Prostate gland (tissue), 2 donors: ENCODE measurements around the gene TIMM17B. TPM values are rescaled to one million over a fixed set of nuclear protein-coding genes. Genes with fewer than 3 reads are reported as not detected.

Experiments
- DNase-seq: peaks from one replicate; pipeline ENCODE4 v3.0.0-alpha.2; 2019; ENCODE audit warnings: low spot score
- H3K27ac ChIP-seq, 2 donors: fragments of 200-600 bp; sonication (generic); 2 replicates each; pipeline ENCODE4 v1.5.1; 2017 to 2019
- H3K27me3 ChIP-seq: fragments of 200-600 bp; sonication (generic); replicated peaks from 2 replicates; pipeline ENCODE4 v1.5.1; 2019; ENCODE audit not compliant: insufficient read depth
- H3K36me3 ChIP-seq, 2 donors: fragments of 200-600 bp; sonication (generic); 1 replicate in 1 of 2; 2 replicates in 1 of 2; pipeline versions ENCODE4 v1.5.1 to v1.8.1; 2017 to 2019
- H3K4me1 ChIP-seq: fragments of 200-600 bp; sonication (generic); replicated peaks from 2 replicates; pipeline ENCODE4 v1.5.1; 2019
- H3K4me3 ChIP-seq, 2 donors: fragments of 200-600 bp; sonication (generic); 2 replicates each; pipeline ENCODE4 v1.5.1; 2017 to 2019
- H3K9me3 ChIP-seq: fragments of 200-600 bp; sonication (generic); 2 replicates; pipeline ENCODE4 v1.5.1; 2017
- POLR2A ChIP-seq: fragments of 450-650 bp; IDR thresholded peaks from one replicate; pipeline ENCODE4 v1.6.1; 2016; ENCODE audit warnings: antibody characterized with exemption, mild to moderate bottlenecking
- POLR2AphosphoS5 ChIP-seq: sonication (generic); formaldehyde crosslinking; IDR thresholded peaks from one replicate; pipeline ENCODE4 v1.6.1; 2017; ENCODE audit warnings: antibody characterized with exemption
- WGBS: methylation state at CpG from one replicate; pipeline ENCODE4 v1.1.5; 2018; 5-methylcytosine and 5-hydroxymethylcytosine counted together
- intact Hi-C: fragments of 100-400 bp; cut with DNase I; formaldehyde crosslinking; loops from one replicate; pipeline ENCODE4 v1.14.2; 2022
- total RNA-seq, 2 donors: library from RNA; depleted of rRNA; stranded (reverse); fragments of >200 nt; gene quantifications; one replicate each; pipeline ENCODE4 v1.1.0, GENCODE V29; 2016
- TF ChIP-seq, protein P1 (sequence below), 4 experiments: fragments of 200-600 bp in 2 of 4; fragments of 450-650 bp in 2 of 4; sonication (generic) in 2 of 4; IDR thresholded peaks; 1 replicate in 3 of 4; 2 replicates in 1 of 4; pipeline ENCODE4 v1.5.1; 2016 to 2019; ENCODE audit warnings: antibody characterized with exemption in 4 of 4, mild to moderate bottlenecking in 2 of 4, moderate library complexity in 2 of 4

Gene TIMM17B
- total RNA-seq, 2 donors from 2014 or later = 58.2 to 85.8 TPM

DNA sequence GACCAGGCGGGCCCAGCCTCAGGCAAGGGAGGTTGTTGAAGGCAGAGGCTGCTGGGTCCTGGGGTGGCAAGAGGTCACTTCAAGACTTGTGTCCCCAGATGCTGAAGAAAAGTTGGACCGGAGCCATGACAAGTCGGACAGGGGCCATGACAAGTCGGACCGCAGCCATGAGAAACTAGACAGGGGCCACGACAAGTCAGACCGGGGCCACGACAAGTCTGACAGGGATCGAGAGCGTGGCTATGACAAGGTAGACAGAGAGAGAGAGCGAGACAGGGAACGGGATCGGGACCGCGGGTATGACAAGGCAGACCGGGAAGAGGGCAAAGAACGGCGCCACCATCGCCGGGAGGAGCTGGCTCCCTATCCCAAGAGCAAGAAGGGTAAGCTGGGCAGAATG is 4.6 kb upstream of the TIMM17B start:
- WGBS = 83% methylated on average over 20 of the region's 20 CpGs
- Histone ChIP-seq H3K4me1 (no peaks in the 10 kb centered on the region), H3K27me3 (no peaks in the 10 kb centered on the region), H3K27ac (no peak overlapping the region), H3K4me3 (no peak overlapping the region), H3K36me3 (no peaks in the 10 kb centered on the region), H3K9me3 (no peaks in the 10 kb centered on the region)
- TF ChIP-seq POLR2A (no peak), POLR2AphosphoS5 (no peak)
- TF ChIP-seq, protein P1, sequence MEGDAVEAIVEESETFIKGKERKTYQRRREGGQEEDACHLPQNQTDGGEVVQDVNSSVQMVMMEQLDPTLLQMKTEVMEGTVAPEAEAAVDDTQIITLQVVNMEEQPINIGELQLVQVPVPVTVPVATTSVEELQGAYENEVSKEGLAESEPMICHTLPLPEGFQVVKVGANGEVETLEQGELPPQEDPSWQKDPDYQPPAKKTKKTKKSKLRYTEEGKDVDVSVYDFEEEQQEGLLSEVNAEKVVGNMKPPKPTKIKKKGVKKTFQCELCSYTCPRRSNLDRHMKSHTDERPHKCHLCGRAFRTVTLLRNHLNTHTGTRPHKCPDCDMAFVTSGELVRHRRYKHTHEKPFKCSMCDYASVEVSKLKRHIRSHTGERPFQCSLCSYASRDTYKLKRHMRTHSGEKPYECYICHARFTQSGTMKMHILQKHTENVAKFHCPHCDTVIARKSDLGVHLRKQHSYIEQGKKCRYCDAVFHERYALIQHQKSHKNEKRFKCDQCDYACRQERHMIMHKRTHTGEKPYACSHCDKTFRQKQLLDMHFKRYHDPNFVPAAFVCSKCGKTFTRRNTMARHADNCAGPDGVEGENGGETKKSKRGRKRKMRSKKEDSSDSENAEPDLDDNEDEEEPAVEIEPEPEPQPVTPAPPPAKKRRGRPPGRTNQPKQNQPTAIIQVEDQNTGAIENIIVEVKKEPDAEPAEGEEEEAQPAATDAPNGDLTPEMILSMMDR (IDR thresholded peaks at IDR 0.05) = no peak
- intact Hi-C loops = no loop called here
- DNase-seq = no peak

DNA sequence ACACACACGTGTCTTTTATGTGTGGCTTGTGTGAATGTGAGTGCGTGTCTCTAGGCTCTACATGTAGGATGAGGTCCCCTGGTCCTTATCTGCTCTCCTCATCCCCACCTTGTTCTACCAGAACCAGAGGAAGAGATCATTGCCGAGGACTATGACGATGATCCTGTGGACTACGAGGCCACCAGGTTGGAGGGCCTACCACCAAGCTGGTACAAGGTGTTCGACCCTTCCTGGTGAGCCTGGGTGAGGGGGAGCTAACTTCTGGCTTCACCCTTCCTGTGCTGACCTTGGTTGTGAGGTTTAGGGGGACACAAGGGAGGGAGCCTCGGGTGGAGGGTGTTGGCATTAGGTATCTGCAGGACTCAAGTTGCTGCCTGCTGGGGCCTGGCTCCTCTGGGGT is 3.5 kb upstream of the TIMM17B start:
- TF ChIP-seq POLR2A (no peak), POLR2AphosphoS5 (no peak)
- TF ChIP-seq, protein P1 (IDR thresholded peaks at IDR 0.05) = no peak
- 95% methylated on average over 6 of the region's 7 CpGs for WGBS
- Histone ChIP-seq H3K9me3 (no peaks in the 10 kb centered on the region), H3K36me3 (no peaks in the 10 kb centered on the region), H3K4me1 (no peaks in the 10 kb centered on the region), H3K4me3 (no peak overlapping the region), H3K27me3 (no peaks in the 10 kb centered on the region), H3K27ac (no peak overlapping the region)
- intact Hi-C loops = no loop called here
- no peak for DNase-seq

DNA sequence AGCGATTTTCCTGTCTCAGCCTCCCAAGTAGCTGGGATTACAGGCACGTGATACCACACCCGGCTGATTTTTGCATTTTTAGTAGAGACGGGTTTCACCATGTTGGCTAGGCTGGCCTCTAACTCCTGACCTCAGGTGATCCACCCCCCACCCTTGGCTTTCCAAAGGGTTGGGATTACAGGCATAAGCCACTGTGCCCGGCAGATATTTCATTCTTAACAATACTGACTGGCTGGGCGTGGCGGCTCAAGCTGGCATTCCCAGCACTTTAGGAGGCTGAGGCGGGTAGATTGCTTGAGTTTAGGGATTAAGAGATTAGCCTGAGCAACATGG is 1.5 kb upstream of the TIMM17B start:
- Histone ChIP-seq H3K4me3 (no peak overlapping the region), H3K4me1 (no peaks in the 10 kb centered on the region), H3K36me3 (no peaks in the 10 kb centered on the region), H3K9me3 (no peaks in the 10 kb centered on the region), H3K27me3 (no peaks in the 10 kb centered on the region), H3K27ac (no peak overlapping the region)
- WGBS = 68% methylated on average over 8 of the region's 8 CpGs
- no peak for DNase-seq
- intact Hi-C loops = loop anchor here (5.0 kb wide), 2 partner anchors 58 to 97 kb away; partner anchors contain the start of genes HDAC6 and OTUD5
- TF ChIP-seq POLR2A = no peak
- TF ChIP-seq, protein P1 (IDR thresholded peaks at IDR 0.05) = no peak
- TF ChIP-seq POLR2AphosphoS5 = no peak

DNA sequence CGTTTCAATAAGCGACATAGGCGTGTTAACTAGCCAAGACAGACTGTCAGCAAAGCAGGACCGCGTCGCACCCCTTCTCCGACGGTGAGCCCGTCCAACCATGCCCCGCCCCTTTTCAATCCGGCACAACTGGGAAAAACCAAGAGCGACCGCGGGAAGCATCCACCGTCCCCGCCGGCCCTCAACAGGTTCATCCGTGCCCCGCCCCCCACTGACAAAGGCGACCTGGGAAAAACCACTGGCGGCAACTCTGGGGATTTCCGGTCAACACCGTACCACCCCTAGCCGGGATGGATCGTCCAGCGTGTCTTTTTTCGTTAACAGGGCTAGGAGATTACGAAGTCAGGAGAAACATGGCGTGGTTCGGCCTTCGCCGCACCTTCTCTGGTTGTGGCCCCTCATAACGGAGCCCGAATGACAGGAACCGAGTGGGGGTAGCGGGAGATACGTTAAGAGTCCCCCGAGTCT is 377 bp downstream of the TIMM17B start:
- Histone ChIP-seq H3K27me3 (no peaks in the 10 kb centered on the region), H3K4me1 (no peaks in the 10 kb centered on the region), H3K27ac (peak overlapping the region; percentile 95), H3K4me3 (peak overlapping the region; percentile 54 to 57), H3K9me3 (no peaks in the 10 kb centered on the region), H3K36me3 (no peaks in the 10 kb centered on the region)
- DNase-seq = peak; percentile 76
- intact Hi-C loops = loop anchor here (5.0 kb wide), 2 partner anchors 60 to 95 kb away; partner anchors contain the start of genes HDAC6 and OTUD5
- TF ChIP-seq, protein P1 (IDR thresholded peaks at IDR 0.05) = no peak
- no peak for TF ChIP-seq POLR2A
- peak; percentile 44 for TF ChIP-seq POLR2AphosphoS5
- 1% methylated on average over 36 of the region's 38 CpGs for WGBS

DNA sequence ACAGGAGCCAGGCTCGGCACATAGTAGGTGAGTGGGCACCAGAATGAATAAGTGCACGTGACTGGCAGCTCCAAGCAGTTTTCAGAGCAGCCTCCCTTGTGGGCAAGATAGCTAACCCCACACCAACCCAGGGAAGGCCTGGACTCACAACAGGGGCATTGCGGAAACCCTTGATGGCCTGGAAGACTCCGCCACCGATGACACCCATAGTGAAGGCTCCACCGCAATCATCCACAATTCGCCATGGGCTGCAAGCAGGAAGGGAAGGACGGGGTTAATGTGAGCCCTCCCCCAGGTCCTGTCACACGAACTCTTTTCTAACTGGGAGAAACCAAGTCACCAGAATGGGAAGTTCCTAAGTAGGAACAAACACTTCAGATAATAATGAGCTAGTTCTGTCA is 957 bp downstream of the TIMM17B start:
- Histone ChIP-seq H3K4me3 (peak overlapping the region; percentile 54 to 57), H3K9me3 (no peaks in the 10 kb centered on the region), H3K27me3 (no peaks in the 10 kb centered on the region), H3K27ac (peak overlapping the region; percentile 95), H3K36me3 (no peaks in the 10 kb centered on the region), H3K4me1 (no peaks in the 10 kb centered on the region)
- intact Hi-C loops = loop anchor here (5.0 kb wide), 2 partner anchors 61 to 94 kb away; partner anchors contain the start of genes HDAC6 and OTUD5
- TF ChIP-seq, protein P1 (IDR thresholded peaks at IDR 0.05) = no peak
- TF ChIP-seq POLR2AphosphoS5 (no peak), POLR2A (no peak)
- no peak for DNase-seq
- 25% methylated on average over 2 of the region's 9 CpGs for WGBS
